A549 treated with AZD2906 at 1 μM for 4 hours (cell line): ENCODE measurements around the gene KIF17. TPM values are rescaled to one million over a fixed set of nuclear protein-coding genes. Genes with fewer than 3 reads are reported as not detected.

Experiments used
- total RNA-seq: library from RNA; stranded (reverse); fragments of 200-300 nt; extraction: Qiagen RNA extraction; gene quantifications from 5 replicates; pipeline ENCODE4 v1.2.3, GENCODE V29; 2022

Gene KIF17
- 1.8 to 2.5 TPM (median 2.1 TPM) in 5 replicates for total RNA-seq

GRCh38 chr1:20717452-20718342, at the start of gene KIF17:
Gene KIF17, minus strand, starts transcription at chr1:20718007. Its CDS starts 301 bp downstream, at chr1:20717706.

DNA sequence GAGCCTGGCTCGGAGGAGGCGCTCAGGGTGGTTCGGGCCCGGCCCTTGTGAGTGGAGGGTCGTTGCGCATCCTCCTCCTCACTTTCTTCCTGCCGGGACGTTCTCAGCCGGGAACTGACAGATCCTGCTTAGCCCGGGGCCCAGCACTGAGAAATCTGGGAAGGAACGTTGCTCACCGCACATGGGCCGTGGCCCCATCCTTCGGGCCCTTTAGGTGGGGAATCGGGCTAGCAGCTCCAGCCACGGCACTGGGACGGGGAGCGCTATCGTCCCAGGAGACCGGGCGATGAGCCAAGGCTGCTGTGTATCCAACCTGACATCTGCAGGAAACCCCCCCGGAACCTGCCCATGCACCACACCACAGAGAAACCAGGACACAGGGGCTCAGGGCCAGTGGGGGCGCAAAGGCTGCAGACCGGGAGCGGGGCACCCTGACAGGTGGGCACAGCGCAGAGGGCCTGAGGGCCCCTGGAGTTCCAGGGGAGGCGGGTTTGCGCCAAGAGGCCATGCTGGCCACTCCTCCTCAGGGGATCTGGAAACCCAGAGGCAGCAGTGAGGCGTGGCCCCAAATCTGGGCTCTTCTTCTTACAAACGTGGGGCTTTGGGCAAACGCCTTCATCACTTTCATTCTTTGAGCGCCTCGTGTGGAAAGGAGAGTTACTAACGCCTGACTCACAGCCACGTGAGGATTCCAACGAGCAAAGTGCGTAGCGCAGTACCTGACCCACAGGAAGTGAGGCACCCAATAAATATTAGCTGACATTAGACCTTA, 15.0 kb upstream of the KIF17 start, which contains the start of gene SH2D5:
Gene SH2D5, minus strand, starts transcription at position 116 of the 772 bp plus-strand sequence. CDS start 4,659 bp downstream, outside the sequence.

GRCh38 chr1:20661207-20662109, 56.3 kb downstream of the KIF17 start, which contains the start of gene DDOST:
Gene DDOST, minus strand, starts transcription at chr1:20661369. Its CDS starts 19 bp downstream, at chr1:20661350.

GRCh38 chr1:20633190-20634064, 84.4 kb downstream of the KIF17 start, which contains the start of gene PINK1:
Gene PINK1, plus strand, starts transcription at chr1:20633458. Its CDS starts 91 bp downstream, at chr1:20633549.

Other genes with a start within 250 kb of the KIF17 start
- 57.0 to 70.3 TPM (median 63.2 TPM) in 5 replicates for gene CAMK2N1, start 231.8 kb downstream of the KIF17 start, total RNA-seq
- gene MUL1, start 209.9 kb downstream of the KIF17 start, total RNA-seq: 44.3 to 48.7 TPM (median 46.7 TPM) in 5 replicates
- 2.8 to 4.1 TPM (median 3.7 TPM) in 5 replicates for gene FAM43B, start 165.4 kb downstream of the KIF17 start, total RNA-seq
- gene CDA, start 128.9 kb downstream of the KIF17 start, total RNA-seq: 33.3 to 43.7 TPM (median 34.5 TPM) in 5 replicates
- gene PINK1, start 84.5 kb downstream of the KIF17 start, total RNA-seq: 26.5 to 36.2 TPM (median 32.9 TPM) in 5 replicates
- 194 to 210 TPM (median 205 TPM) in 5 replicates for gene DDOST, start 56.6 kb downstream of the KIF17 start, total RNA-seq
- gene SH2D5, start 14.7 kb upstream of the KIF17 start, total RNA-seq: 11.6 to 15.5 TPM (median 13.1 TPM) in 5 replicates
- gene HP1BP3, start 69.3 kb upstream of the KIF17 start, total RNA-seq: 96.0 to 155 TPM (median 108 TPM) in 5 replicates